ENCODE results near the gene PDE3A.
"Not testable (repeated sequence)": the region's sequence is repeated elsewhere in the genome, so short reads cannot be mapped to it uniquely, and the experiment has no call there.

Gene PDE3A

GRCh38 chr12:20596061-20596460, 227.7 kb downstream of the PDE3A start:
- Histone ChIP-seq H3K4me3 (ENCODE audit: low read length in 2 of 2) (no peak overlapping the region), H3K9ac (ENCODE audit: low read length in 2 of 2) (no peak overlapping the region)

DNA sequence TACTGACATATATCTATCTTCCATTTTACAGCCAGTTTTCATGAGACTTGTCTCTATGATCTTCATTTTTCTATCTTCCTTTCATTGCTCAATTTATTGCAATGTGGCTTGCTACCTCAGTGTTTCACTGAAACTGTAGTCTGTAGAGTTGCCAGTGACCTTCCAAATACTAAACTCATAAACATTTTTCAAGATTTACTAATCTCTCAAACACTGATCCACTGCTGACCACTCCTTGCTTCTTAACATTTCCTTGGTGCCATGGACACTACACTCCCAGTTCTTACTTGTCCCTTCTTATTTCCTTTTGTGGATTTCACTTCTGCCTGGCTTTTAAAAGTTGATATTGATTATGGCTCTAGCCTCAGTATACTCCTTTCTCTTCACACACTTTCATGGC, 231.4 kb downstream of the PDE3A start:
- peaks cover 2% of the 10 kb centered on the region for H3K4me1 ChIP-seq (ENCODE audit: control insufficient read depth, insufficient read depth, low read length)
- H3K36me3 ChIP-seq (ENCODE audit: control insufficient read depth in 2 of 2, insufficient read depth in 2 of 2, low read length in 2 of 2) = no peaks in the 10 kb centered on the region
- H3K4me3 ChIP-seq (ENCODE audit: low read length in 2 of 2) = no peak overlapping the region
- H3K9ac ChIP-seq (ENCODE audit: low read length in 2 of 2) = no peak overlapping the region
- no peaks in the 10 kb centered on the region for H3K9me3 ChIP-seq (ENCODE audit: control insufficient read depth in 2 of 2, low read length in 2 of 2)
- no peak overlapping the region for H3K27ac ChIP-seq (ENCODE audit: low read length)
- H3K27me3 ChIP-seq (ENCODE audit: control insufficient read depth in 1 of 2, insufficient read depth in 2 of 2, low read length in 2 of 2) = no peaks in the 10 kb centered on the region

More at GRCh38 chr12:20596061-20596460, 227.7 kb downstream of the PDE3A start:
- Histone ChIP-seq H3K36me3 (ENCODE audit: control insufficient read depth in 2 of 2, insufficient read depth in 2 of 2, low read length in 2 of 2) (no peaks in the 10 kb centered on the region), H3K9me3 (ENCODE audit: control insufficient read depth in 2 of 2, low read length in 2 of 2) (no peaks in the 10 kb centered on the region), H3K27ac (ENCODE audit: low read length) (no peak overlapping the region), H3K4me1 (ENCODE audit: control insufficient read depth, insufficient read depth, low read length) (no peaks in the 10 kb centered on the region), H3K27me3 (ENCODE audit: control insufficient read depth in 1 of 2, insufficient read depth in 2 of 2, low read length in 2 of 2) (no peaks in the 10 kb centered on the region)

DNA sequence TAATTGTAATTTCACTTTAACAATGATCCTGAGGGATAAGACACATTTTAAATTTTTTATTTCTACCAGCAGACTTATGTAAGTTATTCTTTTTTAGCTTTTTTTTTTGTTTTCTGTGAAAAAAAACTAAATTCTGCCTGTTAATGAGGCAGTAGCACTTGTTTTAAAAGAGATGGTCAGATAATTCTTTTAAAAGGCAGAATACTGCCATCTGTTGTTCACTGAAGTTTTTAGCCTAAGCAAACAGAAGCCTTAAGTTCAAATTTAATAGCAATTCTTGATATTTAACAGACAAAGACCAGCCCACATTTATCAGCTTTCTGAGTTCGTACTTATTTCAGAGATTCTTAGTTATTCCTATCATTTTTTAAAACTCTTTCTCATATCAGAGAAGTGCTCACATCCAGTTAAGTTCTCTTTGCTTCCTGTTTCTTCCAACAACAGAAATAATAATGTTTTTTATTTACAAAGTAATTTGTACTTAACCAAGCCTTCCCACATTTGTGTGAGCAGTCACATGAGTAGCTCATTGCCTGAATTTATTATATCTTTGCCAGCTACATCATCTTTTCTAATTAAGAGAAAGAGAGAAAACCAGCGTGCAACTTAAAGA, 233.4 kb downstream of the PDE3A start:
- Histone ChIP-seq H3K27ac (ENCODE audit: low read length) (no peak overlapping the region), H3K4me3 (ENCODE audit: low read length in 2 of 2) (no peak overlapping the region), H3K4me1 (ENCODE audit: control insufficient read depth, insufficient read depth, low read length) (peaks cover 2% of the 10 kb centered on the region), H3K9me3 (ENCODE audit: control insufficient read depth in 2 of 2, low read length in 2 of 2) (no peaks in the 10 kb centered on the region), H3K27me3 (ENCODE audit: control insufficient read depth in 1 of 2, insufficient read depth in 2 of 2, low read length in 2 of 2) (no peaks in the 10 kb centered on the region), H3K9ac (ENCODE audit: low read length in 2 of 2) (no peak overlapping the region), H3K36me3 (ENCODE audit: control insufficient read depth in 2 of 2, insufficient read depth in 2 of 2, low read length in 2 of 2) (no peaks in the 10 kb centered on the region)

GRCh38 chr12:20602641-20603391, 234.5 kb downstream of the PDE3A start:
- no peaks in the 10 kb centered on the region for H3K36me3 ChIP-seq (ENCODE audit: control insufficient read depth in 2 of 2, insufficient read depth in 2 of 2, low read length in 2 of 2)
- peaks cover 2% of the 10 kb centered on the region for H3K4me1 ChIP-seq (ENCODE audit: control insufficient read depth, insufficient read depth, low read length)
- no peaks in the 10 kb centered on the region for H3K9me3 ChIP-seq (ENCODE audit: control insufficient read depth in 2 of 2, low read length in 2 of 2)
- H3K4me3 ChIP-seq (ENCODE audit: low read length in 2 of 2) = no peak overlapping the region
- peak overlapping the region; percentile 46 for H3K27ac ChIP-seq (ENCODE audit: low read length)
- H3K9ac ChIP-seq (ENCODE audit: low read length in 2 of 2) = peak overlapping the region in 1 of 2 donors; percentile 25
- H3K27me3 ChIP-seq (ENCODE audit: control insufficient read depth in 1 of 2, insufficient read depth in 2 of 2, low read length in 2 of 2) = no peaks in the 10 kb centered on the region

DNA sequence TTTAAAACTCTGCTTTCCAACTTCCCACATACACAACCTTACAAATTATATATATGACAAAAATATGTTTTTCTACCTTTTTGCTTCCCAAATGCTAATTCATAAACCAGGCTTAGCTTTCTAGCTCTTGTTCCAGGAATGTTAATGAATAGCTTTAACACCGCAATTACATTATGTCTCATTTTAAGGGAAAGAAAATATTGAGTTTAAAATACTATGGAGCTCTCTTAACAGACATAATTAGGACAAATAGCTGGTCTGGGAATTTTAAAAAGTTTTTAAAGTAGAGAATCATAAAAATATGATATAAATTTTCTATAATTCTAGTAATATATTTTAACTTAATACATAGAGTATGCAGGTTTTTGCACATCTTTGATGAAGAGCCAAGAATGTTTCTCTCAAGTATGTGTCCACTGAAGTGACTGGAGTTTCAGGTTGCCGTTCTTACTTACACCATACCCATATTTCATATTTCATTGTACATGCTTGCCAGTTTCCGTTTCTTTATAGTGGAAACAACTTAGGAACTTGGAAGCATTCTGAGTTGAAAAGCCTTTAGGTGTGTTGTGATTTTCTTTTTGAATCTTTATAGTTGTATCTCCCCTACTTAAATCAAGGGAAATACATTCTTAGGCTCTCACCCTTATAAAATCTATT, 236.2 kb downstream of the PDE3A start:
- H3K27me3 ChIP-seq (ENCODE audit: control insufficient read depth in 1 of 2, insufficient read depth in 2 of 2, low read length in 2 of 2) = no peaks in the 10 kb centered on the region
- H3K36me3 ChIP-seq (ENCODE audit: control insufficient read depth in 2 of 2, insufficient read depth in 2 of 2, low read length in 2 of 2) = no peaks in the 10 kb centered on the region
- no peak overlapping the region for H3K27ac ChIP-seq (ENCODE audit: low read length)
- H3K4me1 ChIP-seq (ENCODE audit: control insufficient read depth, insufficient read depth, low read length) = peaks cover 2% of the 10 kb centered on the region
- no peaks in the 10 kb centered on the region for H3K9me3 ChIP-seq (ENCODE audit: control insufficient read depth in 2 of 2, low read length in 2 of 2)
- no peak overlapping the region for H3K9ac ChIP-seq (ENCODE audit: low read length in 2 of 2)
- H3K4me3 ChIP-seq (ENCODE audit: low read length in 2 of 2) = no peak overlapping the region

GRCh38 chr12:20615020-20615419, 246.7 kb downstream of the PDE3A start:
- H3K27ac ChIP-seq (ENCODE audit: low read length); H3K4me3 ChIP-seq (ENCODE audit: low read length in 2 of 2); H3K27me3 ChIP-seq (ENCODE audit: control insufficient read depth in 1 of 2, insufficient read depth in 2 of 2, low read length in 2 of 2); H3K9me3 ChIP-seq (ENCODE audit: control insufficient read depth in 2 of 2, low read length in 2 of 2); H3K36me3 ChIP-seq (ENCODE audit: control insufficient read depth in 2 of 2, insufficient read depth in 2 of 2, low read length in 2 of 2); H3K9ac ChIP-seq (ENCODE audit: low read length in 2 of 2); H3K4me1 ChIP-seq (ENCODE audit: control insufficient read depth, insufficient read depth, low read length): not testable (repeated sequence)

DNA sequence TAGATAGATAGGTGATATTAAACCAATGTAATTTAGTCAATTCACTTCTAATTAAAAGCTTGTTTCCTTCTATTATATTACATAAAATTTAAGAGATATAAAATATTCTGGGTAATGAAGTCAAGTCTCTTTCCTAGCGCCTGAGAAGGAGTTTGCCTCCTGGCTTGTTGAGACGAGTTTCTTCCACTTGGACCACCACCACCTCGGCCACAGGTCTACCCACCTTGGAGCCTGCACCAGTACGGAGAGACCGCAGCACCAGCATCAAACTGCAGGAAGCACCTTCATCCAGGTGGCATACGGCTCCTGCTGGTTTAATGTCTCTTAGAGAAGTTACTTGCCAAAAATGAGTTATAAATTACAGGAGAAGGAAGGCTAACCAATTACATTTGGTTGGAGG, 247.8 kb downstream of the PDE3A start:
- Histone ChIP-seq H3K27ac (ENCODE audit: low read length) (no peak overlapping the region), H3K4me1 (ENCODE audit: control insufficient read depth, insufficient read depth, low read length) (no peaks in the 10 kb centered on the region), H3K4me3 (ENCODE audit: low read length in 2 of 2) (no peak overlapping the region), H3K36me3 (ENCODE audit: control insufficient read depth in 2 of 2, insufficient read depth in 2 of 2, low read length in 2 of 2) (peaks cover 5 to 6% of the 10 kb centered on the region in 2 donors), H3K9ac (ENCODE audit: low read length in 2 of 2) (no peak overlapping the region), H3K27me3 (ENCODE audit: control insufficient read depth in 1 of 2, insufficient read depth in 2 of 2, low read length in 2 of 2) (no peaks in the 10 kb centered on the region), H3K9me3 (ENCODE audit: control insufficient read depth in 2 of 2, low read length in 2 of 2) (no peaks in the 10 kb centered on the region)

DNA sequence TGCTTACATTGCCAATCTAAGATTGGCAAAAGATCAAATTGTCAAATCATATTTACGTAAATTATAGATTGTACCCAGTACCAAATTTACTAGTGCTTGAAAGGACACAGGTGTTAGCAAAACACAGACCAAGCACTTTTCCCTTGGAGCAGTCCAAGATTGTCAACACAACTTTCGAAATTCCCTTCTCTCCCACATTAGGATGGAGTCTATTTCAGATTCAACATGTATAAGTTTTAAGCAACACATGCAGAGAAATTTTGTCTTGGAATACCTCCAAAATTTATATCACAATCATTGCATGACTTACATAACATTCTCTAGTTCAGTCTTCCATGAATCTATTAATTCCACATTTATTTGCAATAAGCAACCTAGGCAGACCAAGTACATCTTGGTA, 251.9 kb downstream of the PDE3A start:
- Histone ChIP-seq H3K4me3 (ENCODE audit: low read length in 2 of 2) (no peak overlapping the region), H3K27ac (ENCODE audit: low read length) (no peak overlapping the region), H3K9me3 (ENCODE audit: control insufficient read depth in 2 of 2, low read length in 2 of 2) (no peaks in the 10 kb centered on the region), H3K27me3 (ENCODE audit: control insufficient read depth in 1 of 2, insufficient read depth in 2 of 2, low read length in 2 of 2) (no peaks in the 10 kb centered on the region), H3K4me1 (ENCODE audit: control insufficient read depth, insufficient read depth, low read length) (no peaks in the 10 kb centered on the region), H3K9ac (ENCODE audit: low read length in 2 of 2) (no peak overlapping the region), H3K36me3 (ENCODE audit: control insufficient read depth in 2 of 2, insufficient read depth in 2 of 2, low read length in 2 of 2) (peaks cover 5 to 6% of the 10 kb centered on the region in 2 donors)

- H3K4me3 ChIP-seq (ENCODE audit: low read length in 2 of 2) = no peak overlapping the region
- no peak overlapping the region for H3K9ac ChIP-seq (ENCODE audit: low read length in 2 of 2)
- H3K4me1 ChIP-seq (ENCODE audit: control insufficient read depth, insufficient read depth, low read length) = peaks cover 8% of the 10 kb centered on the region
- H3K27me3 ChIP-seq (ENCODE audit: control insufficient read depth in 1 of 2, insufficient read depth in 2 of 2, low read length in 2 of 2) = no peaks in the 10 kb centered on the region
- no peaks in the 10 kb centered on the region for H3K36me3 ChIP-seq (ENCODE audit: control insufficient read depth in 2 of 2, insufficient read depth in 2 of 2, low read length in 2 of 2)
- H3K27ac ChIP-seq (ENCODE audit: low read length) = no peak overlapping the region
- H3K9me3 ChIP-seq (ENCODE audit: control insufficient read depth in 2 of 2, low read length in 2 of 2) = no peaks in the 10 kb centered on the region
Observed at GRCh38 chr12:20624718-20625117, 256.4 kb downstream of the PDE3A start.

DNA sequence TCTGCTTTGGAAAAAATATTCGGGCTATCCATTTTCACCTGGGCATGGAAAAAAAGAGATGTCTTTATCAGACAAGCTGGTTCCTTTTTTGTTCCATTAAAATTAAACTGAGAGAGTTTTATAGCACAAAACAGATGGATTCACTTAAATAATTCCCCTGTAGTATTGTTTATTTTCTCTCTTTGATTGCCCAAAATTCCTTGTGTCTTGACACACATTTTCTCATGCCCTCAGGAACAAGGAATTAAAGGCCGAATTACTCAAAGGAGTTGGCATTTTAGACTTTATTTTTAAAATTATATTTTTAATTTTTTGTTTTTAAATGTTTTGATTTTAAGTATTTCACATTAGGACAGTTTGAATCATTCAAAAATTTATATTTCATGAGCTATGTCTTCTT, 257.2 kb downstream of the PDE3A start:
- no peaks in the 10 kb centered on the region for H3K27me3 ChIP-seq (ENCODE audit: control insufficient read depth in 1 of 2, insufficient read depth in 2 of 2, low read length in 2 of 2)
- H3K36me3 ChIP-seq (ENCODE audit: control insufficient read depth in 2 of 2, insufficient read depth in 2 of 2, low read length in 2 of 2) = no peaks in the 10 kb centered on the region
- H3K27ac ChIP-seq (ENCODE audit: low read length) = no peak overlapping the region
- H3K9ac ChIP-seq (ENCODE audit: low read length in 2 of 2) = no peak overlapping the region
- peaks cover 11% of the 10 kb centered on the region for H3K4me1 ChIP-seq (ENCODE audit: control insufficient read depth, insufficient read depth, low read length)
- H3K4me3 ChIP-seq (ENCODE audit: low read length in 2 of 2) = no peak overlapping the region
- no peaks in the 10 kb centered on the region for H3K9me3 ChIP-seq (ENCODE audit: control insufficient read depth in 2 of 2, low read length in 2 of 2)

Measured in stomach smooth muscle (tissue), 2 donors.